GM10248 (cell line): ENCODE results near the gene CCL1.

Experiments
- CTCF ChIA-PET: fragments of 300-600 bp; sonication (Branson Sonifier 250); formaldehyde crosslinking; extraction: SDS; loops from one replicate; lab custom pipeline; 2021; ENCODE audit warnings: antibody characterized with exemption; lab: Yijun Ruan, JAX
- POLR2A ChIA-PET: fragments of 350-650 bp; sonication (Branson Sonifier 250); formaldehyde crosslinking; extraction: SDS; loops from one replicate; lab custom pipeline; 2020; ENCODE audit warnings: antibody characterized with exemption; lab: Yijun Ruan, JAX
- DNase-seq: peaks from one replicate; pipeline ENCODE4 v3.0.0; 2012; ENCODE audit errors: extremely low spot score
- TF ChIP-seq, protein P1 (sequence below): IDR thresholded peaks from 2 replicates; pipeline ENCODE4 v1.5.1; 2012; ENCODE audit warnings: mild to moderate bottlenecking, low read depth; ENCODE audit errors: extremely low read depth, missing control alignments, control extremely low read depth

The CCL1 gene

DNA sequence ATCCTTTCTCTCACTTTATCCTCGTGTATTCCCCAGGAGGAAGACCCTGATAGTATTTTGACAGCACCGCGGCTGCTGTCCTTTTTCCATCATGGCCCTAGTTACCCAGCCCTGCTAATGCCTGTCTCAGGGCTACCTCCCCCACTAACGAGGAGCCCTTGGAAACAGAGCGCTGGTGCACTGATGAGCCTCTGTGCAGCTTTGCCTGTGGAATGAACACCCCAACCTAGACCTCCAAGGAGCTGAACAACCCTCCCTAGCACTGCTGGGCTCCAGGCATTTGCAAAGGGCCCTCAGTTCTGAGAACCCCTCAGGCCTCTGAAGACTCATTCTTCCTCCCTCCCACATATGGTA is 23.3 kb upstream of the CCL1 start:
- DNase-seq: no peak
- TF ChIP-seq, protein P1, sequence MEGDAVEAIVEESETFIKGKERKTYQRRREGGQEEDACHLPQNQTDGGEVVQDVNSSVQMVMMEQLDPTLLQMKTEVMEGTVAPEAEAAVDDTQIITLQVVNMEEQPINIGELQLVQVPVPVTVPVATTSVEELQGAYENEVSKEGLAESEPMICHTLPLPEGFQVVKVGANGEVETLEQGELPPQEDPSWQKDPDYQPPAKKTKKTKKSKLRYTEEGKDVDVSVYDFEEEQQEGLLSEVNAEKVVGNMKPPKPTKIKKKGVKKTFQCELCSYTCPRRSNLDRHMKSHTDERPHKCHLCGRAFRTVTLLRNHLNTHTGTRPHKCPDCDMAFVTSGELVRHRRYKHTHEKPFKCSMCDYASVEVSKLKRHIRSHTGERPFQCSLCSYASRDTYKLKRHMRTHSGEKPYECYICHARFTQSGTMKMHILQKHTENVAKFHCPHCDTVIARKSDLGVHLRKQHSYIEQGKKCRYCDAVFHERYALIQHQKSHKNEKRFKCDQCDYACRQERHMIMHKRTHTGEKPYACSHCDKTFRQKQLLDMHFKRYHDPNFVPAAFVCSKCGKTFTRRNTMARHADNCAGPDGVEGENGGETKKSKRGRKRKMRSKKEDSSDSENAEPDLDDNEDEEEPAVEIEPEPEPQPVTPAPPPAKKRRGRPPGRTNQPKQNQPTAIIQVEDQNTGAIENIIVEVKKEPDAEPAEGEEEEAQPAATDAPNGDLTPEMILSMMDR: no peak
- CTCF ChIA-PET: interaction anchor here (0.8 kb wide), 1 partner anchor 13 kb away, joined by 3 read pairs; no protein-coding TSS in a partner anchor
- POLR2A ChIA-PET: no interaction called here

DNA sequence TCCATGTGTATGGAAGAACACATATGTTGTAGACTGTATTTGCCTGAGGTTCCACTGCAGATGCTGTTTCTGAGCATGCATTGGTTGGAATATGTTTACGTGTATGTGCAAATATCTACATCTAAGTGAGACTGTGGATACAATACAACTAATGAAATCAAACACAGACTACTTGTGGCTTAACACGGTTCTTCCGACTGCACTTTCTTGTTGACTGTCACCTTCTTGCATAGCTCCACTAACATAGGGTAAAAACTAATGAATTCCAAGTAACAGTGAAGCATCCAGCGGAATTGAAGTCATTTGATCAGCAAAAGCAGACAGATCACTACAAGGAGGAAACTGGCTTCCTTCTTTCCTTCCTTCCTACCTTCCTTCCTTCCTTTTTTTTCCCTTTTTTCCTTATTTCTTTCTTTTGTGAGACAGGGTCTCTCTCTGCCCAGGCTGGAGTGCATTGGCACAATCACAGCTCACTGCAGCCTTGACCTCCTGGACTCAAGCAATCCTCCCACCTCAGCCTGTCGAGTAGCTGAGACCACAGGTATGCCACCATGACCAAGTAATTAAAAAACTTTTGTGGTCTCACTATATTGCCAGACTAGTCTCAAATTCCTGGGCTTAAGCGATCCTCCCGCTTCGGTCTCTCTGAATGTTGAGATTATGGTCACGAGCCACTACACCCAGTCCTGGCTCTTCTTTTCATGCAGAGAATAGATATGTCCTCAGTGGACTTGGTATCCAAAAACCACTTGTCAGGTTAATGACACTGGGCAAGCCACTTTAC is 22.0 kb upstream of the CCL1 start:
- TF ChIP-seq, protein P1: no peak
- CTCF ChIA-PET: interaction anchor here (0.9 to 3.5 kb wide), 3 partner anchors 10 to 35 kb away, joined by 3 to 25 read pairs (median 3); no protein-coding TSS in a partner anchor
- DNase-seq: no peak
- POLR2A ChIA-PET: no interaction called here

DNA sequence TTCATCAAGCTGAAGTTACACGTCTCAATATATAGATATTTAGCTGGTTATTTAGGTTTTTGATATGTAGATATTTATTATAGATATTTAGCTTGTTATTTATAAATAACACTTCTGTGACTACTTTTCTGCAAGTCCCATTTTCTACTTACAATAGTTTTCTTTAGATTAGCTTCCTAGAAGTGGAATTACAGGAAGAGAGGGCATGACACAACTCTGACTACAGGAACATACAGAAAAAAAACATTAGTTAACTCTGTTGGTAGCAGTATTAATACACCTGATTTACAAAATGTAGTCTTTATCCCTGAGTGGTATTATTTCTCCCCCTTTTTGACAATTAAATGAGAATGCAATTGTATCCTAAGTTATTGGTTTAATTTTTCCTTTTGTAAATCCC is 21.2 kb upstream of the CCL1 start:
- ChIA-PET CTCF (interaction anchor here (1.2 to 3.5 kb wide), 4 partner anchors 9 to 185 kb away, joined by 3 to 25 read pairs (median 6); no protein-coding TSS in a partner anchor), POLR2A (no interaction called here)
- TF ChIP-seq, protein P1: no peak
- DNase-seq: no peak

- ChIA-PET CTCF (interaction anchor here (1.2 to 3.5 kb wide), 5 partner anchors 10 to 184 kb away, joined by 3 to 25 read pairs (median 4); no protein-coding TSS in a partner anchor), POLR2A (no interaction called here)
- DNase-seq: no peak
- TF ChIP-seq, protein P1: no peak
Measured at GRCh38 chr17:34383216-34383615, 20.2 kb upstream of the CCL1 start.

DNA sequence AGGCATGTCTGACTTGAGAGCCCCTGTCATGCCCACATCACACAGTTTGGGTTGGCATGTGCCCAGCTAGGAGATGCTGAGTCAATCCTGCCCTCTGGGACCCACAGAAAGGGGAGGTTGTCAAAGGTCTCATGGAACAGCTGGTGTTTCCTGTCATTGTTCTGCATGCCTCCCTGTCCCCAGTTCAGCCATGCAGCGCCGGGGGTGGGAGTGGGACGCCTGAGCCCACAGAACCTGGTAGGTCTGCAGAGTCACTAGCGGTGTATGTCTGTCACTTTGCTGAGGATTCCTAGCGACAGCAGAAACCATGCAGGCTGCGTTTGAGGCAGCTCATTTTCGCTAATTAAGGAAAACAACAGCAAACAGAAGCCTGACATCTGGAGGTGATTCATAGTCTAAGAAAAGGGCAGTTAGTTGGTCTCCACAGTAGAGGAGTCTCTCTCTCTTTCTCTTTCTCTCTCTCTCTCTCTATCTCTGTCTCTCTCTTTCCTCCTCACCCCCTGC is 19.6 kb upstream of the CCL1 start:
- no peak for DNase-seq
- POLR2A ChIA-PET: no interaction called here

GRCh38 chr17:34379868-34380267 is 16.8 kb upstream of the CCL1 start:
- ChIA-PET POLR2A (no interaction called here), CTCF (interaction anchor here (1.6 kb wide), 1 partner anchor 18 kb away, joined by 6 read pairs; no protein-coding TSS in a partner anchor)
- TF ChIP-seq, protein P1: no peak
- DNase-seq: no peak

More for the DNA sequence above, 19.6 kb upstream of the CCL1 start:
- CTCF ChIA-PET: interaction anchor here (1.2 to 3.5 kb wide), 5 partner anchors 10 to 182 kb away, joined by 3 to 25 read pairs (median 8); no protein-coding TSS in a partner anchor
- TF ChIP-seq, protein P1: no peak
